T-helper 1 cell treated with Interleukin-12 subunit alpha and Interleukin-12 subunit beta and Interleukin-4 antibody, amounts not matched to agents 30 μg/mL and 1 μg/mL, for 36 hours (primary cell): ENCODE data around the gene SOCS3.
A peak's percentile ranks its signal among the peaks of the same experiment; 100 is the strongest.

Source experiments
- H3K27ac Mint-ChIP-seq: one replicate; pipeline ENCODE4 v1.8.0; 2021; ENCODE audit warnings: mild to moderate bottlenecking, mixed read lengths
- H3K27me3 Mint-ChIP-seq: one replicate; pipeline ENCODE4 v1.8.0; 2021; ENCODE audit warnings: low read depth, mixed read lengths
- H3K36me3 Mint-ChIP-seq: one replicate; pipeline ENCODE4 v1.8.0; 2021; ENCODE audit warnings: low read depth, mixed read lengths
- H3K4me1 Mint-ChIP-seq: one replicate; pipeline ENCODE4 v1.8.0; 2021; ENCODE audit warnings: low read depth, mixed read lengths
- H3K4me3 Mint-ChIP-seq: one replicate; pipeline ENCODE4 v1.8.0; 2021; ENCODE audit warnings: mild to moderate bottlenecking, moderate library complexity, mixed read lengths
- H3K9me3 Mint-ChIP-seq: one replicate; pipeline ENCODE4 v1.8.0; 2021; ENCODE audit warnings: mixed read lengths

Gene SOCS3

GRCh38 chr17:78379131-78379491 lies 19.2 kb upstream of the SOCS3 start:
- no peaks in the 10 kb centered on the region for H3K27me3 Mint-ChIP-seq
- H3K4me3 Mint-ChIP-seq, result peak overlapping the region; percentile 98
- no peaks in the 10 kb centered on the region for H3K9me3 Mint-ChIP-seq
- peak overlapping the region; percentile 96 for H3K27ac Mint-ChIP-seq
- peaks cover 48% of the 10 kb centered on the region for H3K4me1 Mint-ChIP-seq
- H3K36me3 Mint-ChIP-seq, result peaks cover 23% of the 10 kb centered on the region

- H3K4me3 Mint-ChIP-seq, result peak within 1 kb of the TSS; percentile 98
- peaks cover 19% of the 10 kb centered on the region for H3K36me3 Mint-ChIP-seq
- H3K9me3 Mint-ChIP-seq, result no peaks in the 10 kb centered on the region
- peaks cover 42% of the 10 kb centered on the region for H3K4me1 Mint-ChIP-seq
- H3K27me3 Mint-ChIP-seq, result no peaks in the 10 kb centered on the region
- peak within 1 kb of the TSS; percentile 96 for H3K27ac Mint-ChIP-seq
Measured at GRCh38 chr17:78378225-78379130, 18.6 kb upstream of the SOCS3 start, which contains the start of gene PGS1. TSS of gene PGS1 (plus strand) at chr17:78378649. CDS start at chr17:78378666, 17 bp downstream.

- Mint-ChIP-seq H3K4me1 (peaks cover 37% of the 10 kb centered on the region), H3K4me3 (peak overlapping the region; percentile 64), H3K9me3 (no peaks in the 10 kb centered on the region), H3K27ac (peak overlapping the region; percentile 81), H3K36me3 (peaks cover 19% of the 10 kb centered on the region), H3K27me3 (no peaks in the 10 kb centered on the region)
Measured at GRCh38 chr17:78377858-78378224, 18.0 kb upstream of the SOCS3 start.

- Mint-ChIP-seq H3K4me1 (peaks cover 23% of the 10 kb centered on the region), H3K4me3 (no peak overlapping the region)
Measured at GRCh38 chr17:78376161-78376560, 16.3 kb upstream of the SOCS3 start.

GRCh38 chr17:78375401-78376151 lies 15.7 kb upstream of the SOCS3 start:
- Mint-ChIP-seq H3K9me3 (no peaks in the 10 kb centered on the region), H3K36me3 (peaks cover 11% of the 10 kb centered on the region), H3K4me1 (peaks cover 18% of the 10 kb centered on the region), H3K4me3 (no peak overlapping the region), H3K27me3 (no peaks in the 10 kb centered on the region), H3K27ac (no peak overlapping the region)

More at GRCh38 chr17:78376161-78376560, 16.3 kb upstream of the SOCS3 start:
- Mint-ChIP-seq H3K9me3 (no peaks in the 10 kb centered on the region), H3K27me3 (no peaks in the 10 kb centered on the region), H3K27ac (no peak overlapping the region), H3K36me3 (peaks cover 11% of the 10 kb centered on the region)

GRCh38 chr17:78374631-78375274 lies 14.9 kb upstream of the SOCS3 start:
- Mint-ChIP-seq H3K9me3 (no peaks in the 10 kb centered on the region), H3K27ac (no peak overlapping the region), H3K36me3 (peaks cover 6% of the 10 kb centered on the region), H3K27me3 (no peaks in the 10 kb centered on the region), H3K4me3 (no peak overlapping the region), H3K4me1 (peaks cover 11% of the 10 kb centered on the region)

- Mint-ChIP-seq H3K27ac (no peak overlapping the region), H3K4me1 (peaks cover 10% of the 10 kb centered on the region), H3K4me3 (no peak overlapping the region), H3K27me3 (no peaks in the 10 kb centered on the region), H3K9me3 (no peaks in the 10 kb centered on the region), H3K36me3 (peaks cover 4% of the 10 kb centered on the region)
Measured at GRCh38 chr17:78374189-78374588, 14.3 kb upstream of the SOCS3 start.

- Mint-ChIP-seq H3K27ac (no peak overlapping the region), H3K4me1 (peaks cover 6% of the 10 kb centered on the region), H3K36me3 (no peaks in the 10 kb centered on the region), H3K27me3 (no peaks in the 10 kb centered on the region), H3K4me3 (no peak overlapping the region), H3K9me3 (no peaks in the 10 kb centered on the region)
Measured at GRCh38 chr17:78372841-78373240, 13.0 kb upstream of the SOCS3 start.

GRCh38 chr17:78371056-78371455 lies 11.2 kb upstream of the SOCS3 start:
- Mint-ChIP-seq H3K27ac (no peak overlapping the region), H3K27me3 (no peaks in the 10 kb centered on the region), H3K4me3 (no peak overlapping the region), H3K36me3 (no peaks in the 10 kb centered on the region), H3K4me1 (no peaks in the 10 kb centered on the region), H3K9me3 (no peaks in the 10 kb centered on the region)

- no peaks in the 10 kb centered on the region for H3K27me3 Mint-ChIP-seq
- H3K4me1 Mint-ChIP-seq, result peaks cover 6% of the 10 kb centered on the region
- no peaks in the 10 kb centered on the region for H3K36me3 Mint-ChIP-seq
- no peaks in the 10 kb centered on the region for H3K9me3 Mint-ChIP-seq
- no peak overlapping the region for H3K4me3 Mint-ChIP-seq
- no peak overlapping the region for H3K27ac Mint-ChIP-seq
Measured at GRCh38 chr17:78369791-78370381, 10.0 kb upstream of the SOCS3 start.

GRCh38 chr17:78368854-78369495 lies 9.1 kb upstream of the SOCS3 start:
- Mint-ChIP-seq H3K4me1 (peaks cover 13% of the 10 kb centered on the region), H3K27me3 (no peaks in the 10 kb centered on the region), H3K36me3 (no peaks in the 10 kb centered on the region), H3K9me3 (no peaks in the 10 kb centered on the region), H3K4me3 (no peak overlapping the region), H3K27ac (no peak overlapping the region)

- H3K27me3 Mint-ChIP-seq, result no peaks in the 10 kb centered on the region
- H3K27ac Mint-ChIP-seq, result no peak overlapping the region
- no peak overlapping the region for H3K4me3 Mint-ChIP-seq
Measured at GRCh38 chr17:78368348-78368747, 8.5 kb upstream of the SOCS3 start.

GRCh38 chr17:78367193-78367592 lies 7.3 kb upstream of the SOCS3 start:
- no peaks in the 10 kb centered on the region for H3K36me3 Mint-ChIP-seq

More at GRCh38 chr17:78368348-78368747, 8.5 kb upstream of the SOCS3 start:
- Mint-ChIP-seq H3K9me3 (no peaks in the 10 kb centered on the region), H3K4me1 (peaks cover 13% of the 10 kb centered on the region), H3K36me3 (no peaks in the 10 kb centered on the region)

More at GRCh38 chr17:78367193-78367592, 7.3 kb upstream of the SOCS3 start:
- Mint-ChIP-seq H3K9me3 (no peaks in the 10 kb centered on the region), H3K27ac (no peak overlapping the region), H3K27me3 (no peaks in the 10 kb centered on the region), H3K4me1 (peaks cover 19% of the 10 kb centered on the region), H3K4me3 (no peak overlapping the region)
